COR-L47 (cell line): ENCODE measurements around the gene OPRPN.
A peak's percentile ranks its signal among the peaks of the same experiment; 100 is the strongest.

ENCODE experiments used
- DNase-seq: peaks from one replicate; lab custom pipeline; 2025; lab: John Stamatoyannopoulos, UW

OPRPN gene

DNA sequence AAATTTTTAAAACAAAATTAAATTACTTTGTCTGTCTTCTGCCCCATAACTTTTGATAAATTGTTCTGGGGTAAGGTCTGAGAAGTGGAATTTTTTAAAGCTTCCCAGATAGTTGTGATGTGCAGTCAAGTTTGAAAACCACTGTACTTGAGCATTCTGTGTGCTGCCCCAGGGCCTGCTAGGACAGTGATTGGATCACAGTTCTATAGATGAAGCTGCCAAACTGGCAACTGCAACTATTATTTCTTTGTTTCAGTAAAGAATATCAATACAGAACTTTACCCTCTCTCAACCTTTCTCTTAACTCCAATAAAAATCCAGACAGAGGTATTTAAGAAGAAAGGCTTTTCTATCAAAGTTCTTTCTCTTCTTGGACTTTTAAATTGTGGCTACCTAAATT lies at the start of gene OPRPN:
OPRPN (plus strand) TSS at position 361 of the 400 bp plus-strand sequence. CDS start 1,346 bp downstream, outside the sequence.
- DNase-seq: no peak

DNA sequence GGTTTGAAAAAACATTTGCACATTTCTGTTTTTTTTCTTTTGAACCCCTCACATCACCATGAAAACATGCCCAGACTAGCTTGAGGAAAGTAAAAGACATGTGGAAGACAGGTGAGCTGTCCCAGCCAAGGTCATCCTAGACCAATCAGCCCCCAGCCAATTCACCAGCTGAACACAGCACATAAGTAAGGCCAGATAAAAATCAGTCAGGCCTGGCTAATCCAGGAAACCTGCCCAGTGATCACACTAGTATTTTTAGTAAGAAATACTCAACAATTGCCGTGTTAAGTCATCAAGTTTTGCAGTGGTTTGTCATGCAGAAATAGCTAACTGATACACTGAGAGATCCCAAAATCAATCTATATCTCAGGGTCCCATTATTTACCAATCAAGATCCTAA lies 41.6 kb upstream of the OPRPN start:
- no peak for DNase-seq

GRCh38 chr4:70359115-70359661 lies 38.6 kb upstream of the OPRPN start:
- no peak for DNase-seq

GRCh38 chr4:70360460-70360859 lies 37.3 kb upstream of the OPRPN start, which contains the start of gene SMR3A:
SMR3A (plus strand) TSS chr4:70360760; CDS start chr4:70362116, 1,356 bp downstream.
- no peak for DNase-seq

DNA sequence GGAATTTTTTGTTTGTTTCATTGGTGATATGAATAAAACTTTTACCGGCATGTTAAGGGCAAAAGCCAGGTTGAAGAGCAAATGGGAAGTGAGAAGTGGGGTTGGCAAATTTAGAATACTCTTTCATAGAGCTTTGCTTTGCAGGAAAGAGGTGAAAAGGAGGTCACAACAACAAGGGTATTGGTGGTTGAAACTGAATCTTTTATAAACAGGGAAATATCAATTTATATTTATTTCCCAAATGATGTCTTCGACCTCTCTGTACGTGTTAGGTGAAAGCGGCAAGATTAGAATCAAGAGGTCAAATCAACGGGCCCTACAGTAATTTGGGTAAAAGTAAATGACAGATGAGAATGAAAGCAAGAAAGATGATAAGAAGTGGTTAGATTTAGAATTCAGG lies 33.7 kb upstream of the OPRPN start:
- DNase-seq: no peak

GRCh38 chr4:70365479-70365878 lies 32.3 kb upstream of the OPRPN start:
- peak; percentile 39 for DNase-seq

GRCh38 chr4:70367813-70368212 lies 29.9 kb upstream of the OPRPN start:
- DNase-seq: no peak

GRCh38 chr4:70371987-70372386 lies 25.8 kb upstream of the OPRPN start:
- no peak for DNase-seq

DNA sequence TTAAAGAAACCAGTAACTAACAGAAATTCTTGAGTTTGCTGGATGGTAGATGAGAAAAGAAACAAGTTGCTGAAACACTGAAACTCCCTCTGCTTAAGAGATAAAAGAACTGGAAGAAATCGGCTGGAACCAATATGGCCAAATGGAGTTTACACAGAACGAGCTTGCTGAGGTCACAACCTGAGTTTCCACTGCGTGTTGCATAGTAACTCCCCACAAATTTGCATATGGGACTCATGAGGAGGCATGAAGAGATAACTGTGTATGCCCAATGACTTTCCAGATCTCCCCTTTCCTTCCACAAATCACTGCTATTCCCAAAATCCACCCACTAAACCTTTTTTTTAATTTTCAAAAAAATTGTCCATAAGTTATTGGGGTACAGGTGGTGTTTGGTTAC lies 25.0 kb upstream of the OPRPN start:
- DNase-seq: no peak

DNA sequence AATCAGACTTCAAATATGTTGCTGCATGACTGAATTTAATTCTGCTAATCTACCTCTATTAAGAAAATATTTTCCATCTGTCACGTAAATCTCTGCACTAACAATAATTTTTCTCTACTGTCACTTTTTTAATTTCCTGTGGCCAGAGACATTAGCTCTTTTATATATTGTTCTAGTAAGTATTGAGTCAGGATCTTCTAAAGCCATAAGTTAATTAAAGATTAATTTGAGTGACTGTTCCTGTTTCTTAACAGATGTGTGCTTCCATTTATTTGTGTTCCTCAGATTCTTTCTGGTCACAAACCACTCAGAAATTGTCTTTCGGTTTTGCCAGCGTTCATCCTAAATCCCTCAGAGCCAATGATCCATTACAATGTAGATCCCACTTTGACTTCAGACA lies 17.2 kb upstream of the OPRPN start:
- no peak for DNase-seq

GRCh38 chr4:70382691-70383181 lies 15.0 kb upstream of the OPRPN start, which contains the start of gene SMR3B:
SMR3B (plus strand) TSS chr4:70383131; CDS start chr4:70384511, 1,380 bp downstream.
- DNase-seq: no peak

DNA sequence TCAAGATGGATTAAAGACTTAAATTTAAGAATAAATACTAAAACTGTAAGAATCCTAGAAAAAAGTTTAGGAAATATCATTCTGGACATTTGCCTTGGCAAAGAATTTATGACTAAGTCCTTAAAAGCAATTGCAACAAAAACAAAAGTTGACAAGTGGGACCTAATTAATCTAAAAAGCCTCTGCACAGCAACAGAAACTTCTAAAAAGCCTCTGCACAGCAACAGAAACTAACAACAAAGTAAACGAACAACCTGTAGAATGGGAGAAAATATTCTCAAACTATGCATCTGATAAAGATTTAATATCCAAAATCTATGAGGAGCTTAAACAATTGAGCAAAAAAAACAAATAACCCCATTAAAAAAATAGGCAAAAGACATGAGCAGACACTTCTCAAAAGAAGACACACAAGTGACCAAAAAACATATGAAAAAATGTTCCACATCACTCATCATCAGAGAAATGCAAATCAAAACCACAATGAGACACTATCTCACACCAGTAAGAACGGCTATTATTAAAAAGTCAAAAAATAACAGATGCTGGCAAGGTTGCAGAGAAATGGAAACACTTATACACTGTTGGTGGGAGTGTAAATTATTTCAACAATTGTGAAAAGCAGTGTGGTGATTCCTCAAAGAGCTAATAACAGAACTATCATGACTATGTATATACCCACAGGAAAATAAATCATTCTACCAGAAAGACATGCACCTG lies 5.5 kb upstream of the OPRPN start:
- DNase-seq: no peak

DNA sequence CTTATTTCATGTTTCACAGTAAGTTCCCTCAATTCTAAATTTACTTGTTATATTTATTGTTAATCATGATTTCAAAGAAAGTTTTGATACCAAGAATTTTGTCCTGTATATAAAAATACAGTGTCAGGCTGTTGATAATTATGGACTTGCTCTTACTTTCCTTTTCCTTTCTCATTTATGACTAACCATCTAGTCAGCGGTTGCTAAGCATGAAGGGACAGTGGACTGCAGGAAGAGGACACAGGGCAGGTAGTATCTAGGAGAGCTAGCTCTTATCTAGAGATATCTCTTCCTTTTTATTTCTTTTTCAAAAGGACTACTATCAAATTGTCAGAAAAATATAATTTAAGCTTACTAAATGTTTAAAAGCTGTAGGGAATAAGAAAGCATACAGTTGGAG lies 1.6 kb downstream of the OPRPN start:
- DNase-seq: no peak

GRCh38 chr4:70402762-70403161 lies 5.0 kb downstream of the OPRPN start:
- no peak for DNase-seq

DNA sequence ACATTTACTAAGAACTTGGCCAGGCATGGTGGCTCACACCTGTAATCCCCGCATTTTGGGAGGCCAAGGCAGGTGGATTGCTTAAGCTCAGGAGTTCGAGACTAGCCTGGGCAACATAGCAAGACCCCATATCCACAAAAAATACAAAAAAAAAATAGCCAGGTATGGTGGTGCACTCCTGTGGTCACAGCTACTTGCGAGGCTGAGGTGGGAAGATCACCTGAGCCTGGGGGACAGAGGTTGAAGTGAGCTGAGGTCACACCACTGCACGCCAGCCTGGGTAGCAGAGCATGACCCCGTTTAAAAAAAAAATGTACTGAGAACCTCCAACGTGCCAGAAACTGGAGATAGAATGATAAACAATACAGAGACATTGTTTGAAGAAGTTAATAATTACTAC lies 8.0 kb downstream of the OPRPN start:
- no peak for DNase-seq

DNA sequence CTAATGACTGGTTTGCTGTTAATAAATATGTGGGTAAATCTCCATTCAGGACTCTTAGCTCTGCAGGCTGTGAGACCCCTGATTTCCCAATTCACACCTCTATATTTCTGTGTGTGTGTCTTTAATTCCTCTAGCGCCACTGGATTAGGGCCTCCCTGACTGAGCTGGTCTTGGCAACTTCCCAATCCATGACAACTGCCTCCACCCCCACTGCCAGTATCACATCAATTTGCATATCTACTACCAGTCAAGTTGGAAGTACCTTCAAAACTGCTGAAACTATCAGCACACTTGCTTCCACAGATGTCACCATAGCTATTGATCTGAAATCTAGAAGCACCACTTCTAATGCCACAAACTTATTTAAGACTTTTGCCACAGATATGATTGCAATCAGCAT lies 27.6 kb downstream of the OPRPN start:
- no peak for DNase-seq

DNA sequence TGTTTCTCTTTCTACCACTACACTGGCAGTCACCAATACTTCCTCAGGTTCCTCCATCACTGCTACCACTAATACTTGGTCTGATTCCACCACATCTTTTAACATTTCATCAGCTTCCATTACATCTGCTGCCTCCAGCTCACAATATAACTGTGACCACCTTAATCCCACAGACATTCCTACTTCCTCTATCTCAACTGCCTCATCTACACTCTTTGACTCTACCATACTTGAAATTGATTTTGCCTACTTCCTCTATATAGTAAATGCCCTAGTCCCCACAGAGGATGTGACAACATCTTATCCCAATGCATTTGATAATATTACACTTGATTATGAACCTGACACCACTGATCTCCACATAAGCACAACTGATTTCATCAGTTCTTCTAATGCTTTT lies 29.0 kb downstream of the OPRPN start:
- no peak for DNase-seq

GRCh38 chr4:70437197-70437596 lies 39.5 kb downstream of the OPRPN start:
- DNase-seq: no peak

DNA sequence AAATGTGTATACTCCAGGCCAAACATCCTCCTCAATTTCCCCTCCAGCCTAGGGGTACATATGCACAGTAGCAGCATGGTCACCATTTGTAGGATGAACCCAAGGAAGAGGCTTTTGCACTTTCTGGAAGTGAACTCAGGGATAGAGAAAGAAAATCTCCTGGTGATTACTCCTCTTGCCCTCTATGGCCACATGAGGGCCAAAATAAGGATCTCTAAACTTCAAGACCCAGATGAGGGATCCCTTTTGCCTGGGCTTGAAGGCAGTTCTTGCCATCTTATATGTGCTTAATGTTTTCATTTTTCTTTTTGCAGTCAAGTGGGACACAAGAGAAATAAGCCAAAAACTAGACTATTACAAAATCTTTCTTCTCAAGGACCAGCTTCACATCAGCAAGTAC lies 44.7 kb downstream of the OPRPN start:
- DNase-seq: no peak

- DNase-seq: no peak
Observed at GRCh38 chr4:70443329-70443728, 45.6 kb downstream of the OPRPN start.

DNA sequence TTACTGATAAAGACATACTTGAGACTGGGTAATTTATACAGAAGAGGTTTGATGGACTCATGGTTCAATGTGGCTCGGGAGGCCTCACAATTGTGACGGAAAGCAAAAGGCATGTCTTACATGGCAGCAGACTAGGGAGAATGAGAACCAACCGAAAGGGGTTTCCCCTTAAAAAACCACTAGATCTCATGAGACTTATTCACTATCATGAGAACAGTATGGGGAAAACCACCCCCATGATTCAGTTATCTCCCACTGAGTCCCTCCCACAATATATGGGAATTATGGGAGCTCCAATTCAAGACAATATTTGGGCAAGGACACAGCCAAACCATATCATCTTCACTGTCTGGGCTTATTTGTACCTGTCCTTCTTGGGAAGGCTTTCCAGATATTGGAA lies 51.5 kb downstream of the OPRPN start:
- DNase-seq: no peak

DNA sequence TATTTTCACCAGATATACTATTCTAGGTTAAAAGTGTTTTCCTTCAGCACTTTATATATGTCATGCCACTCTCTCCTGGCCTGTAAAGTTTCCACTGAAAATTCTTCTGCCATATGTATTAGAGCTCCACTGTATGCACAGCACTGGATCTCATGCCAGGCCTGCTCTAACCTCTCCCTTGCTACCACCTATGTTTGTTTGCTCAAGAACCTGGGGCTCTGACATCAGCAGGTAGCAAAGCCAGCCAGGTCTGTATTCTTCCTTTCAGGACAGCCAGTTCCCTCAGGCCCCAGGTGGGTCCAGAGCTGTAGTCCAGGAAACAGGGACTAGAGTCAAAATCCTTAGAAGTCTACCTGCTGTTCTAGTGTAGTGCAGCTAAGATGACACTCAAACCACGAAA lies 55.2 kb downstream of the OPRPN start:
- DNase-seq: no peak
